ENCODE measurements around the gene NRROS.

DNA sequence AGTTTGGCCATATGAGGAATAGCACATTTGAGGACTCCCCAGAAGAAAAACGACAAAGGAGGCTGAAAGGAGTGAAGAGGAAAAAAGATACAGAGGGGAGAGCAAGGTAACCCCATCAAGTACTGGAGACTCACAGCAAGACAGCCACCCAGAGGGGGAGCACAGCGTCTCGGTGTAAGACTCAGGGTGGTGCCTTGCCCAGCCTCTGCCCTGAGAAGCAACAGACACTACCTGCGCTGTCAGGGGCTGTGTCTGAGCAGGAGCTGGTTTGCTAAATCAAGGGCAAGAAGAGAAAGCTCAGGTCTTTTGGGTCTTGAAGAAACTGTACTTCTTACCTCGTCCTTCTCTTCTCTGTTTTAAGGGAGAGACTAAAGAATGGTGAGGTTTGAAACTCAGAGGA, 43.1 kb upstream of the NRROS start:
- TF ChIP-seq, protein P1, sequence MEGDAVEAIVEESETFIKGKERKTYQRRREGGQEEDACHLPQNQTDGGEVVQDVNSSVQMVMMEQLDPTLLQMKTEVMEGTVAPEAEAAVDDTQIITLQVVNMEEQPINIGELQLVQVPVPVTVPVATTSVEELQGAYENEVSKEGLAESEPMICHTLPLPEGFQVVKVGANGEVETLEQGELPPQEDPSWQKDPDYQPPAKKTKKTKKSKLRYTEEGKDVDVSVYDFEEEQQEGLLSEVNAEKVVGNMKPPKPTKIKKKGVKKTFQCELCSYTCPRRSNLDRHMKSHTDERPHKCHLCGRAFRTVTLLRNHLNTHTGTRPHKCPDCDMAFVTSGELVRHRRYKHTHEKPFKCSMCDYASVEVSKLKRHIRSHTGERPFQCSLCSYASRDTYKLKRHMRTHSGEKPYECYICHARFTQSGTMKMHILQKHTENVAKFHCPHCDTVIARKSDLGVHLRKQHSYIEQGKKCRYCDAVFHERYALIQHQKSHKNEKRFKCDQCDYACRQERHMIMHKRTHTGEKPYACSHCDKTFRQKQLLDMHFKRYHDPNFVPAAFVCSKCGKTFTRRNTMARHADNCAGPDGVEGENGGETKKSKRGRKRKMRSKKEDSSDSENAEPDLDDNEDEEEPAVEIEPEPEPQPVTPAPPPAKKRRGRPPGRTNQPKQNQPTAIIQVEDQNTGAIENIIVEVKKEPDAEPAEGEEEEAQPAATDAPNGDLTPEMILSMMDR (IDR thresholded peaks at IDR 0.05; ENCODE audit: insufficient read depth, low read length): no peak
- TF ChIP-seq POLR2AphosphoS5 (IDR thresholded peaks at IDR 0.05; ENCODE audit: low read depth): no peak

Data from HL-60 (cell line).